Astrocyte of the spinal cord (primary cell): ENCODE results near the gene NT5C1B.

Source experiments
- DNase-seq: peaks from one replicate; pipeline ENCODE4 v3.0.0; 2011; ENCODE audit warnings: low read depth, low spot score
- H3K4me3 ChIP-seq: 2 replicates; pipeline ENCODE4 v1.5.1; 2011; ENCODE audit warnings: low read depth, mild to moderate bottlenecking, low read length, moderate library complexity
- CTCF ChIP-seq: IDR thresholded peaks from 2 replicates; pipeline ENCODE4 v1.5.1; 2012; ENCODE audit warnings: low read depth, mild to moderate bottlenecking, low read length, inconsistent platforms
- in situ Hi-C: cut with HindIII; loops from 2 replicates; pipeline ENCODE4 v1.10.0; 2017; ENCODE audit warnings: low sequenced_read_pairs

NT5C1B gene

GRCh38 chr2:18583905-18584607 is 5.3 kb downstream of the NT5C1B start:
- no peak for DNase-seq
- H3K4me3 ChIP-seq = no peak overlapping the region
- TF ChIP-seq CTCF = no peak
- in situ Hi-C loops = no loop called here

- in situ Hi-C loops = no loop called here
- TF ChIP-seq CTCF = no peak
- no peak overlapping the region for H3K4me3 ChIP-seq
- DNase-seq = no peak
Observed at GRCh38 chr2:18580606-18581005, 8.8 kb downstream of the NT5C1B start.

- in situ Hi-C loops = no loop called here
- no peak for DNase-seq
- H3K4me3 ChIP-seq = no peak overlapping the region
- no peak for TF ChIP-seq CTCF
Observed at GRCh38 chr2:18578033-18578432, 11.3 kb downstream of the NT5C1B start.

GRCh38 chr2:18566145-18566769 is 23.1 kb downstream of the NT5C1B start:
- H3K4me3 ChIP-seq = no peak overlapping the region
- in situ Hi-C loops = no loop called here
- no peak for TF ChIP-seq CTCF
- DNase-seq = peak; percentile 6

GRCh38 chr2:18560797-18561085 is 28.6 kb downstream of the NT5C1B start:
- peak overlapping the region; percentile 66 for H3K4me3 ChIP-seq
- DNase-seq = no peak
- TF ChIP-seq CTCF = no peak
- in situ Hi-C loops = no loop called here

GRCh38 chr2:18560031-18560796 is 29.2 kb downstream of the NT5C1B start, which contains the start of gene RDH14:
RDH14 (minus strand) TSS chr2:18560653; CDS start chr2:18560572, 81 bp downstream.
- TF ChIP-seq CTCF = no peak
- DNase-seq = peak; percentile 94
- in situ Hi-C loops = no loop called here
- peak within 1 kb of the TSS; percentile 66 for H3K4me3 ChIP-seq
